ENCODE data around the gene PABPN1L. TPM values are rescaled to one million over a fixed set of nuclear protein-coding genes. Genes with fewer than 3 reads are reported as not detected.

PABPN1L gene
- total RNA-seq, 1 experiment from 2014 or later, result 0.57 TPM

- no peaks in the 10 kb centered on the region for H3K9me3 ChIP-seq (ENCODE audit: control insufficient read depth in 1 of 2, insufficient read depth in 1 of 2, low read depth in 1 of 2, low read length in 2 of 2)
- intact Hi-C loops (cut with micrococcal nuclease), result no loop called here
- H3K9ac ChIP-seq (ENCODE audit: low read length), result no peak overlapping the region
- CTCF ChIA-PET, result interaction anchor here (1.0 kb wide), 1 partner anchor 9 kb away, joined by 3 read pairs; the partner anchor contains the start of genes GALNS and TRAPPC2L
- H3K27me3 ChIP-seq (ENCODE audit: insufficient read depth, low read length), result no peaks in the 10 kb centered on the region
- no peak overlapping the region for H3K4me3 ChIP-seq (replicated peaks in 1 of 2; ENCODE audit: low read depth in 1 of 2, low read length in 2 of 2)
- DNase-seq (ENCODE audit: low read depth, low spot score), result no peak
- H3K4me1 ChIP-seq (ENCODE audit: control insufficient read depth in 1 of 2, insufficient read depth in 2 of 2, low read length in 2 of 2), result no peaks in the 10 kb centered on the region
- POLR2A ChIA-PET, result no interaction called here
- H3K79me2 ChIP-seq (ENCODE audit: insufficient read depth, low read length), result no peaks in the 10 kb centered on the region
- no peak for ATAC-seq
- H3K9me2 ChIP-seq (ENCODE audit: insufficient read depth), result no peaks in the 10 kb centered on the region
- RAD21 ChIA-PET (ENCODE audit: low non-redundant PET in 1 of 2, low total read pairs in 2 of 2, uncharacterized antibody in 2 of 2, unreplicated experiment in 2 of 2), result no interaction called here
- no peak overlapping the region for H3K4me2 ChIP-seq (ENCODE audit: low read length)
- peaks cover 8 to 10% of the 10 kb centered on the region in 2 experiments; a peak in 3 of 4 replicates for H3K36me3 ChIP-seq (ENCODE audit: control insufficient read depth in 1 of 2, insufficient read depth in 2 of 2, low read length in 2 of 2)
- TF ChIP-seq POLR2AphosphoS5 (IDR thresholded peaks at IDR 0.05; ENCODE audit: low read depth, low read length), result no peak
- no peak for TF ChIP-seq EGR1 (IDR thresholded peaks at IDR 0.05; ENCODE audit: low read depth)
- TF ChIP-seq EZH2phosphoT487 (IDR thresholded peaks at IDR 0.05; ENCODE audit: borderline replicate concordance), result no peak
- H3K27ac ChIP-seq (ENCODE audit: low read depth, low read length), result no peak overlapping the region
- no peaks in the 10 kb centered on the region for H4K20me1 ChIP-seq (ENCODE audit: insufficient read depth)
- BruUV-seq (replicated peaks), result no TSS peak
- H2AFZ ChIP-seq (ENCODE audit: low read depth, low read length, poor library complexity, severe bottlenecking), result no peak overlapping the region
These were observed 1.1 kb downstream of the PABPN1L start for GRCh38 chr16:88865310-88865709.

- Histone ChIP-seq H4K20me1 (ENCODE audit: insufficient read depth) (no peaks in the 10 kb centered on the region), H2AFZ (ENCODE audit: low read depth, low read length, poor library complexity, severe bottlenecking) (no peak overlapping the region), H3K36me3 (ENCODE audit: control insufficient read depth in 1 of 2, insufficient read depth in 2 of 2, low read length in 2 of 2) (peaks cover 15 to 18% of the 10 kb centered on the region in 2 experiments; a peak in 3 of 4 replicates), H3K9me3 (ENCODE audit: control insufficient read depth in 1 of 2, insufficient read depth in 1 of 2, low read depth in 1 of 2, low read length in 2 of 2) (no peaks in the 10 kb centered on the region), H3K4me2 (ENCODE audit: low read length) (no peak overlapping the region), H3K27me3 (ENCODE audit: insufficient read depth, low read length) (no peaks in the 10 kb centered on the region), H3K4me3 (replicated peaks in 1 of 2; ENCODE audit: low read depth in 1 of 2, low read length in 2 of 2) (no peak overlapping the region), H3K9me2 (ENCODE audit: insufficient read depth) (no peaks in the 10 kb centered on the region), H3K79me2 (ENCODE audit: insufficient read depth, low read length) (no peaks in the 10 kb centered on the region), H3K9ac (ENCODE audit: low read length) (no peak overlapping the region), H3K27ac (ENCODE audit: low read depth, low read length) (no peak overlapping the region), H3K4me1 (ENCODE audit: control insufficient read depth in 1 of 2, insufficient read depth in 2 of 2, low read length in 2 of 2) (no peaks in the 10 kb centered on the region)
- DNase-seq (ENCODE audit: low read depth, low spot score) (no peak), ATAC-seq (peak; percentile 24)
- no TSS peak for BruUV-seq (replicated peaks)
- ChIA-PET POLR2A (no interaction called here), RAD21 (ENCODE audit: low non-redundant PET in 1 of 2, low total read pairs in 2 of 2, uncharacterized antibody in 2 of 2, unreplicated experiment in 2 of 2) (no interaction called here), CTCF (interaction anchor here (0.7 to 1.0 kb wide), 2 partner anchors 8 to 13 kb away, joined by 3 read pairs; partner anchors contain the start of genes GALNS and TRAPPC2L)
- no peak for TF ChIP-seq YY1 (IDR thresholded peaks at IDR 0.05; ENCODE audit: extremely low read depth, insufficient replicate concordance, low read depth, low read length)
- TF ChIP-seq ATF3 (IDR thresholded peaks at IDR 0.05), result no peak
- intact Hi-C loops (cut with micrococcal nuclease), result no loop called here
These were observed 1.9 kb downstream of the PABPN1L start for GRCh38 chr16:88864521-88864920.

Data from HCT116 (cell line).